ENCODE data around the gene KRTAP10-10.
"Not testable (repeated sequence)": the region's sequence is repeated elsewhere in the genome, so short reads cannot be mapped to it uniquely, and the experiment has no call there.

- TF ChIP-seq, protein P1, sequence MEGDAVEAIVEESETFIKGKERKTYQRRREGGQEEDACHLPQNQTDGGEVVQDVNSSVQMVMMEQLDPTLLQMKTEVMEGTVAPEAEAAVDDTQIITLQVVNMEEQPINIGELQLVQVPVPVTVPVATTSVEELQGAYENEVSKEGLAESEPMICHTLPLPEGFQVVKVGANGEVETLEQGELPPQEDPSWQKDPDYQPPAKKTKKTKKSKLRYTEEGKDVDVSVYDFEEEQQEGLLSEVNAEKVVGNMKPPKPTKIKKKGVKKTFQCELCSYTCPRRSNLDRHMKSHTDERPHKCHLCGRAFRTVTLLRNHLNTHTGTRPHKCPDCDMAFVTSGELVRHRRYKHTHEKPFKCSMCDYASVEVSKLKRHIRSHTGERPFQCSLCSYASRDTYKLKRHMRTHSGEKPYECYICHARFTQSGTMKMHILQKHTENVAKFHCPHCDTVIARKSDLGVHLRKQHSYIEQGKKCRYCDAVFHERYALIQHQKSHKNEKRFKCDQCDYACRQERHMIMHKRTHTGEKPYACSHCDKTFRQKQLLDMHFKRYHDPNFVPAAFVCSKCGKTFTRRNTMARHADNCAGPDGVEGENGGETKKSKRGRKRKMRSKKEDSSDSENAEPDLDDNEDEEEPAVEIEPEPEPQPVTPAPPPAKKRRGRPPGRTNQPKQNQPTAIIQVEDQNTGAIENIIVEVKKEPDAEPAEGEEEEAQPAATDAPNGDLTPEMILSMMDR (IDR thresholded peaks at IDR 0.05; ENCODE audit: low read length), result not testable (repeated sequence)
- TF ChIP-seq EZH2 (optimal IDR thresholded peaks at IDR 0.05; ENCODE audit: low read depth, low read length), result not testable (repeated sequence)
Observed at GRCh38 chr21:44638506-44639330, 1.6 kb downstream of the KRTAP10-10 start.
